H9 (cell line): Measurements from ENCODE around the gene NUP210L. TPM values are rescaled to one million over a fixed set of nuclear protein-coding genes. Genes with fewer than 3 reads are reported as not detected.
A peak's percentile ranks its signal among the peaks of the same experiment; 100 is the strongest.

Experiments
- DNase-seq: peaks from one replicate; pipeline ENCODE4 v3.0.0-alpha.2; 2017
- H2AFZ ChIP-seq: one replicate; pipeline ENCODE4 v1.6.1; 2013; ENCODE audit warnings: mild to moderate bottlenecking, low read length, control low read depth, moderate library complexity
- H2AK5ac ChIP-seq: 2 replicates; pipeline ENCODE4 v1.6.1; 2013; ENCODE audit warnings: low read length, control low read depth, mixed read lengths; ENCODE audit not compliant: insufficient read length
- H2BK120ac ChIP-seq: one replicate; pipeline ENCODE4 v1.6.1; 2013; ENCODE audit warnings: low read depth, mild to moderate bottlenecking, low read length, control low read depth, inconsistent platforms; ENCODE audit not compliant: poor library complexity, severe bottlenecking
- H2BK12ac ChIP-seq: 2 replicates; pipeline ENCODE4 v1.6.1; 2013; ENCODE audit warnings: low read length, control low read depth, mixed read lengths, low read depth; ENCODE audit not compliant: insufficient read length
- H2BK15ac ChIP-seq: 2 replicates; pipeline ENCODE4 v1.6.1; 2013; ENCODE audit warnings: low read depth, low read length, control low read depth
- H2BK20ac ChIP-seq: one replicate; pipeline ENCODE4 v1.6.1; 2013; ENCODE audit warnings: low read depth, mild to moderate bottlenecking, low read length, control low read depth, inconsistent platforms; ENCODE audit not compliant: poor library complexity, severe bottlenecking
- H2BK5ac ChIP-seq: 2 replicates; pipeline ENCODE4 v1.6.1; 2013; ENCODE audit warnings: low read length, control low read depth, mixed read lengths; ENCODE audit not compliant: insufficient read length
- H3K14ac ChIP-seq: 2 replicates; pipeline ENCODE4 v1.6.1; 2013; ENCODE audit warnings: low read length, control low read depth; ENCODE audit not compliant: insufficient read depth
- H3K18ac ChIP-seq: 2 replicates; pipeline ENCODE4 v1.6.1; 2013; ENCODE audit warnings: low read depth, mild to moderate bottlenecking, mixed read lengths, low read length, control low read depth; ENCODE audit not compliant: insufficient read length
- H3K23ac ChIP-seq: 2 replicates; pipeline ENCODE4 v1.6.1; 2013; ENCODE audit warnings: low read length, control low read depth, mixed read lengths, low read depth; ENCODE audit not compliant: insufficient read length
- H3K23me2 ChIP-seq: 2 replicates; pipeline ENCODE4 v1.6.1; 2013; ENCODE audit warnings: low read depth, mild to moderate bottlenecking, mixed read lengths, low read length, control low read depth; ENCODE audit not compliant: insufficient read length, poor library complexity, severe bottlenecking
- H3K27ac ChIP-seq: 2 replicates; pipeline ENCODE4 v1.5.1; 2013; ENCODE audit warnings: low read length, control low read depth, mixed read lengths, low read depth; ENCODE audit not compliant: insufficient read length
- H3K27me3 ChIP-seq: 2 replicates; pipeline ENCODE4 v1.6.1; 2013; ENCODE audit warnings: low read length, control low read depth, inconsistent platforms; ENCODE audit not compliant: insufficient read depth
- H3K4ac ChIP-seq: 2 replicates; pipeline ENCODE4 v1.6.1; 2013; ENCODE audit warnings: low read depth, mild to moderate bottlenecking, control low read depth, inconsistent platforms, low read length, moderate library complexity
- H3K4me1 ChIP-seq: 2 replicates; pipeline ENCODE4 v1.6.1; 2013; ENCODE audit warnings: low read length, control low read depth, inconsistent platforms; ENCODE audit not compliant: insufficient read depth
- H3K4me2 ChIP-seq: 2 replicates; pipeline ENCODE4 v1.6.1; 2013; ENCODE audit warnings: low read length, control low read depth, mixed read lengths; ENCODE audit not compliant: insufficient read length, insufficient read depth
- H3K56ac ChIP-seq: 2 replicates; pipeline ENCODE4 v1.6.1; 2013; ENCODE audit warnings: low read depth, mild to moderate bottlenecking, mixed read lengths, low read length, control low read depth; ENCODE audit not compliant: insufficient read length
- H3K79me1 ChIP-seq: 2 replicates; pipeline ENCODE4 v1.6.1; 2013; ENCODE audit warnings: low read depth, mild to moderate bottlenecking, moderate library complexity, low read length, control low read depth, inconsistent platforms; ENCODE audit not compliant: insufficient read depth, poor library complexity, severe bottlenecking
- H3K79me2 ChIP-seq: 2 replicates; pipeline ENCODE4 v1.6.1; 2013; ENCODE audit warnings: low read length, control low read depth, inconsistent platforms; ENCODE audit not compliant: insufficient read depth
- H3K9ac ChIP-seq: 2 replicates; pipeline ENCODE4 v1.6.1; 2013; ENCODE audit warnings: low read length, control low read depth, mixed read lengths; ENCODE audit not compliant: insufficient read length; ENCODE audit errors: extremely low read depth
- H3K9me3 ChIP-seq: one replicate; pipeline ENCODE4 v1.6.1; 2013; ENCODE audit warnings: low read depth, low read length, inconsistent platforms; ENCODE audit not compliant: control insufficient read depth
- H3T11ph ChIP-seq: one replicate; pipeline ENCODE4 v1.6.1; 2013; ENCODE audit warnings: mild to moderate bottlenecking, low read length, control low read depth, inconsistent platforms
- H4K20me1 ChIP-seq: one replicate; pipeline ENCODE4 v1.6.1; 2013; ENCODE audit not compliant: control insufficient read depth, insufficient read length, insufficient read depth
- H4K5ac ChIP-seq: 2 replicates; pipeline ENCODE4 v1.6.1; 2013; ENCODE audit warnings: low read depth, mild to moderate bottlenecking, mixed read lengths, low read length, control low read depth; ENCODE audit not compliant: insufficient read length
- H4K8ac ChIP-seq: replicated peaks from 2 replicates; pipeline ENCODE4 v1.6.1; 2013; ENCODE audit warnings: low read length, control low read depth, mixed read lengths, low read depth; ENCODE audit not compliant: insufficient read length
- H4K91ac ChIP-seq: 2 replicates; pipeline ENCODE4 v1.6.1; 2013; ENCODE audit warnings: low read depth, mild to moderate bottlenecking, moderate library complexity, mixed read lengths, low read length, control low read depth; ENCODE audit not compliant: insufficient read length
- H3K27ac Mint-ChIP-seq, 3 experiments: 2 replicates in 2 of 3; 3 replicates in 1 of 3; pipeline ENCODE4 v1.8.0; 2020 to 2021; ENCODE audit warnings: mixed read lengths in 3 of 3, mild to moderate bottlenecking in 1 of 3, moderate library complexity in 1 of 3
- H3K27me3 Mint-ChIP-seq: 2 replicates; pipeline ENCODE4 v1.8.0; 2021; ENCODE audit warnings: low read depth, mild to moderate bottlenecking, moderate library complexity, mixed read lengths
- H3K36me3 Mint-ChIP-seq, 3 experiments: 2 replicates in 2 of 3; 3 replicates in 1 of 3; pipeline ENCODE4 v1.8.0; 2020 to 2021; ENCODE audit warnings: low read depth in 3 of 3, mixed read lengths in 3 of 3; ENCODE audit not compliant: insufficient read depth in 1 of 3
- H3K4me1 Mint-ChIP-seq, 2 experiments: 2 replicates each; pipeline ENCODE4 v1.8.0; 2020; ENCODE audit warnings: mixed read lengths in 2 of 2
- H3K4me3 Mint-ChIP-seq, 2 experiments: 2 replicates in 1 of 2; 3 replicates in 1 of 2; pipeline ENCODE4 v1.8.0; 2020 to 2021; ENCODE audit warnings: mild to moderate bottlenecking in 2 of 2, mixed read lengths in 2 of 2, moderate library complexity in 1 of 2
- H3K9me3 Mint-ChIP-seq, 2 experiments: 2 replicates in 1 of 2; 3 replicates in 1 of 2; pipeline ENCODE4 v1.8.0; 2020; ENCODE audit warnings: mild to moderate bottlenecking in 2 of 2, mixed read lengths in 2 of 2, moderate library complexity in 1 of 2
- CTCF ChIP-seq: fragments of 200-600 bp; sonication (generic); conservative IDR thresholded peaks from 3 replicates; pipeline ENCODE4 v1.8.0; 2021; ENCODE audit warnings: antibody characterized with exemption, mild to moderate bottlenecking
- WGBS: extraction: QIAGEN DNeasy Blood & Tissue Kit; methylation state at CpG from one replicate; pipeline ENCODE4 v1.1.7; 2013; ENCODE audit warnings: missing lambda C conversion rate, low lambda C conversion rate, mixed read lengths; ENCODE audit not compliant: insufficient read length; ENCODE audit errors: extremely low coverage; 5-methylcytosine and 5-hydroxymethylcytosine counted together
- total RNA-seq: library from RNA; stranded (reverse); gene quantifications from 2 replicates; pipeline ENCODE4 v1.2.1, GENCODE V29; 2021

Gene NUP210L
- total RNA-seq, 1 experiment from 2014 or later, result 0.04 TPM

DNA sequence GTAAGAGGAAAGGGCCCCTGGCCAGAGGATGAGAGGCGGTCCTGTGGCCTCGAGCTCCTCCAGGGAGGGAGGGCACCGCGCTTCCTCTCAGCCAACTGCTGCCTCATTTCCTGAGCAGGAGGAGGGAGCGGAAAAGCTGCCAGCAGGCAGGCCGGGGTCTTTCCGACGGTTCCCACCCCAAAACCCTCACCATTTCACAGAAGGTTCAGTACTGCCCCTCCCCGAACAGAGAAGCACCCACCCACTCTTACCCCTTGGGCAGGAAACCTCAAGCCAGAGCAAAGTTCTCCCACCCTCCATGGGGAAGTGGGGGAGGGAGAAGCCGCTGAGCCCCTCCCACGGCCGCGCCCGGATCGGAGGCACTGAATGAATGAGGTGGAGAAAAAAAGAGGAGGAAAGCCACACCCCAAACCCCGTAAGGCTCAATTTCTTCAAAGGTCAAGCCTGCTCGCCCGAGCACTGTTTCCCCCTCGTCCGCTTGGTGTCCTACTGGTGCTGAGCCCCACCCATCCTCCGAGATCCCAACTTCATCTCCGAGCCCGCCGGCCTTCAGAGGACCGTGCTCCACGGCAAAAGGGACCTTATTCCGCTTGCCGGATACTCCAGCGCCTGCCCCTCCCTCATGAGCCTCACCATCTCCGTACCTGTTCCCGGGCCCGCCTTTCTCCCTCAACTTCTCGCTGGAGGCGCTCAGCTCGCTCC lies 27.6 kb upstream of the NUP210L start:
- Histone ChIP-seq H3T11ph (no peak overlapping the region), H2BK5ac (no peak overlapping the region), H3K18ac (peak overlapping the region; percentile 52), H3K79me2 (peaks cover 47% of the 10 kb centered on the region), H2BK20ac (no peak overlapping the region), H2AK5ac (no peak overlapping the region), H3K27ac (no peak overlapping the region), H4K91ac (no peak overlapping the region), H2BK120ac (no peak overlapping the region), H3K23ac (no peak overlapping the region), H2BK12ac (no peak overlapping the region), H3K4me2 (peak overlapping the region; percentile 100), H2AFZ (no peak overlapping the region), H3K56ac (no peak overlapping the region), H4K5ac (no peak overlapping the region), H3K27me3 (no peaks in the 10 kb centered on the region; the same call in 1 of the 2 replicates), H3K23me2 (peaks cover 9% of the 10 kb centered on the region), H3K4ac (no peak overlapping the region), H3K9ac (peak overlapping the region; percentile 84), H3K4me1 (peaks cover 8% of the 10 kb centered on the region; the same call in 1 of the 2 replicates), H4K8ac (no peak overlapping the region), H4K20me1 (no peaks in the 10 kb centered on the region), H2BK15ac (no peak overlapping the region), H3K9me3 (no peaks in the 10 kb centered on the region), H3K79me1 (peaks cover 5% of the 10 kb centered on the region), H3K14ac (peak overlapping the region; percentile 50)
- DNase-seq, result peak; percentile 71
- WGBS, result no CpG with 5 or more reads among the region's 35 CpGs
- H3K4me1 Mint-ChIP-seq, result peaks cover 69 to 80% of the 10 kb centered on the region in 2 experiments
- TF ChIP-seq CTCF, result no peak
- peak overlapping the region; percentile 99 to 100 (median 100) for H3K27ac Mint-ChIP-seq
- peak overlapping the region; percentile 100 for H3K4me3 Mint-ChIP-seq
- no peaks in the 10 kb centered on the region; a peak in 2 of 5 replicates for H3K9me3 Mint-ChIP-seq
- peaks cover 4% of the 10 kb centered on the region for H3K27me3 Mint-ChIP-seq
- peaks cover 25 to 41% (median 26%) of the 10 kb centered on the region in 3 experiments for H3K36me3 Mint-ChIP-seq
